NCI-H1048 (cell line): ENCODE results near the gene DENND10.
"Not testable (repeated sequence)": the region's sequence is repeated elsewhere in the genome, so short reads cannot be mapped to it uniquely, and the experiment has no call there.

Experiments
- DNase-seq: peaks from one replicate; lab custom pipeline; 2025; lab: John Stamatoyannopoulos, UW

The DENND10 gene

DNA sequence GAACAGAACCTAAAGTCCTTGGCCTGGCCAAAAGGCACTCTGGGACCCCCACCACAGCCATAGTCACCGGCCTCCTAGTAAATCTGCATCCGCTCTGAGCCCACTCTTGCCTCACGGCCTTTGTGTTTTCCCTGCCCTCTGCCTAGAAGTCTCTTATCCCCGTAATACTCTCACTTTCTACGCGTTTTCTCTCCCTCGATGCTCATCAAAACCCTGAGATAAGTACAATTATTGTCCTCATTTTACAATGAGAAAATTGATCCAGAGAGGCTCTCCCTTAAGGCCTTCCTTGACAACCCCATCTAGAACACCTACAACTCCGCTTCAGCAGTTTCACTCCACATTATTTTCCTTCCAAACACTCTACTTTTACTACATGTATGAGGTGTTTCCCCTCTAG, 63.1 kb downstream of the DENND10 start:
- DNase-seq: no peak

DNA sequence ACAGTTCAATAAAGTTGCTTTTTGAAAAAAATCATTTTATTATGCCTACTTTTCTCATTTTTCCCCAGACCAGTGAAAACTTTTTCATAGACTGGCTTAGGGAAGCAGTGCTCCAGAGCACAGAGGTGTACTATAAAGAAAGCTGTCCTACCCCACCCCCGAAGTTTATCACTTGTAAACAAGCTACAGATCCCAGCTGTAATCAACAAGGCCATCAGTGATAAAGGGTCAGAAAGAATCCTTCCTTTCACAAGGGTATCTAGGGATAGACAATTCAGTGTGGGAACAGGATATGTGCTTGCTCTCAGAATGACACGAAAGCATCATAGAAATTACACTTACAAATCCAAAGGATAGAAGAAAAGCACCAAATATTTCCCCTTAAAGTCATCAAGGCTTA, 70.2 kb downstream of the DENND10 start:
- DNase-seq: no peak

DNA sequence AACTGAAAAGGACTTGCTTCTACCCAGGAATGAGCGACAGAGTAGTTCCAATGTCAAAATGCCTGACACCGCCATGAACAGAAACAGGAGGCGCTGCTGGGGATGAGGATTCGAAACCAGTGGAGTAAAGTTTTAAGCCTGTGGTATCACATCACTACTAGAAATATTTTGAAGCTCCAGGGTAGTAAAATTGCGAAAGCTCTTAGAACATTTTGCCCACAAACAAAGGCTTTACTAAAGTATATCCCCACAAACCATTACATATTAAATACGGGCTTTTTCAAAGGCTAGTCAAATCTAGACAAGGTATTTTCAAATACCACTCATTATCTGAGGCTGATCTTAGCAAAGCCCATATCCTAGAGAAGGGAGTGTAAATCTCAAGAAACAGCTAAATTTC, 72.3 kb downstream of the DENND10 start:
- DNase-seq: no peak

DNA sequence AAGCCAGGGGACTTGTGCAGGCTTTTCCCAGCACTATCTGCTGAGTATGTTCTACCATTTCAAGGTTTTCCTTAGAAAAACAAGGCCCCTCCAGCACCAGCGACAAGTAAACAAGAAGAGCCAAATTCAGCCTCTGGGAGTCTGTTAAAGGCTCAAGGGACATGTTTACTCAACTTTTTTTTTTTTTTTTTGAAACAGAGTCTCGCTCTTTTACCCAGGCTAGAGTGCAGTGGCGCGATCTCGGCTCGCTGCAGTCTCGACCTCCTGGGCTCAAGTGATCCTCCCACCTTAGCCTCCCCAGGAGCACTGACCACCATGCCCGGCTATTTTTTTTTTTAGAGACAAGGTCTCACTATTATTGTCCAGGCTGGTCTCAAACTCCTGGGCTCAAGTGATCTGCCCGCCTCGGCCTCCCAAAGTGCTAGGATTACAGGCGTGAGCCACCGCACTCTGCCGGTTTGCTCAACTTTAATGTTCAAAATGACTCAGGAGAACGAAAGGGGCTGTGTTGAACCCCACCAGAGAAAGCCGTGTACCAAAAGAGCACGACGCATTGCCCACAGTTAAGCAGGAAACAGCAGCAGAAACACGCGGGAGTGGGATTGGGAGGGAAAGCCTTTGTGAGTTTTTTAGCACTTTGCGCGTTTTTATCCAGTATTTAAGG, 73.9 kb downstream of the DENND10 start:
- no peak for DNase-seq

DNA sequence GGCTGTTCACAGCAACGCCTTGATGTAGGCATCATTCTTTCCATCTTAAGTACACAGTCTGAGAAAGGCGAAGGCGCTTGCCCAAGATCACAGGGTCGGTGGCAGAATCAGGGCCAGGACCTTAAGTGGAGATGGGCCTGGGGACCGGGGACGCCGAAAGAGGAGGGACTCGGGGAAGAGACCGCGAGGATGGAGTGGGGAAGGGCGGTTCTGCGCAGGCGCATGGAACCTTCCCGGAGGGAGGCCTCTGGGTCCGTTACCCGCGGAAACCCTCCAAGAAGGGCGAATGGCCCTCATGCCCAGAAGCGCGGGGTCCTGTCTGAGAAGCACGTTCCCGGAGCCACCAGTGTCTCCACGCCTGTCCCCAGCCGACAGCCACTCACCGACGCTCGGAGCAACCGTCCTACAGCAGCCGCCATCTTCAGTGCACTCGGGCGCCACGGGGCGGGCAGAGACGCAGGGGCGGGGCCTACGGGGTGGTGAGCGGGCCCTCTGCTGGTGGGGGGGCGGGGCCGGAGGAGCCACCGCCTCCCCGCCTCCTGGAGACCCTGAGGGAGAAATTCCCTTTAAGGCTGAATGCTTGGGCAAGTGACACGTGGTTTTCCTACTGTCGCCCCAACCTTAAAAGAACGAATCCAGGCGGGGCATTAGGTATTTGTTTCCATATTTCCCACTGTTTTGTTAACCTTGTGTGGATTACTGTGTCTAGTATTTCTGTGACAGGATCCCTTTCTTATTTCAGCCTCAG, 74.6 kb downstream of the DENND10 start, which contains the start of gene PRDX3:
TSS of gene PRDX3 (minus strand) at position 441 of the 748 bp plus-strand sequence. CDS start at position 419, 22 bp downstream.
- DNase-seq: peak; percentile 90

DNA sequence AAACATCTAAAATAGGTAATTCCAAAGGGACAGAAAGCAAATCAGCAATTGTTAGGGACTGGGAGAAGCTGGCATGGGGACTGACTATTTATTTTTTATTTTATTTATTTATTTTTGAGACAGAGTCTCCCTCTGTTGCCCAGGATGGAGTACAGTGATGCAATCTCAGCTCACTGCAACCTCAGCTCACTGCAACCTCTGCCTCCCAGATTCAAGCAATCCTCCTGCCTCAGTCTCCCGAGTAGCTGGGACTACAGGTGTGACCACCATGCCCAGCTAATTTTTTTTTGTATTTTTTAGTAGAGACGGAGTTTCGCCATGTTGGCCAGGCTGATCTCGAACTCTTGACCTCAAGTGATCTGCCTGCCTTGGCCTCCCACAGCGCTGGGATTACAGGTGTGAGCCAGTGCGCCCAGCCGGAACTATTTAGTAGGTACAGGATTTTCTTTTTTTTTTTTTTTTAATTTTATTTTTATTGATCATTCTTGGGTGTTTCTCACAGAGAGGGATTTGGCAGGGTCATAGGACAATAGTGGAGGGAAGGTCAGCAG, 77.0 kb downstream of the DENND10 start:
- DNase-seq: not testable (repeated sequence)

DNA sequence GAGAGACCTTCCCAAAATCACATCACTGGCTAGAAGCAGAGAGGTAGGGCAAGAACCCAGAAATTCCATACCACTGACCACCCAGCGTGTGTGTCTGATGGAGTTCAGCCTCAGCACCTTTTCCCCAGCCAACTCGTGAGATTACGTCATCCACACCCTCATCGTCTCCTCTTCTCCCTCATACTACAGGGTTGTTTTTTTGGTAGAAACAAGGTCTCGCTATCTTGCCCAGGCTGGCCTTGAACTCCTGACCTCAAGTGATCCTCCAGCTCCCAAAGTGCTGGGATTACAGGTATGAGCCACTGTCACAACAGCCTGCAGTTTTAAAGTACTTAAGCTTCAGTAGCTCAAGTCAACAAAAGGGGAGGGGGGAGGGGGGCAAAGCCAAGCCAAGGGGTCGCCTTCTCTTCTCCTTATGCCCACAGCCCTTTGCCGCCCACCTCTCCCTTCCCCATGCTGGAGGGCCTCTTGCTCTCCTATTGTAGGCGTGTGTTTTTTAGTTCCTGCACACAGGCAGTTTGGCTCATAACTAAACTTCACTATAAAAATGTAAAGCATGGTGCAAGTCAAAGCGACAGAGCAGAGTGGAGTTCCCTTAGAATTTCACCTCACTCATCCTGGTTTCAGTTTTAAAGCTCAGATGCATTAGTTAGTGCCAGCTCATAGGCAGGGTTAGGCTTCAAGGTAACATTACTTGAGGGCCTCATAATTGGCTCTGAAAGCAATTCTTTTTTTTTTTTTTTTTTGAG, 79.9 kb downstream of the DENND10 start:
- no peak for DNase-seq
